Gastroesophageal sphincter (tissue), 3 donors: ENCODE data around the gene TMEM131.

Source experiments
- POLR2A ChIP-seq, 2 donors: fragments of 450-650 bp; IDR thresholded peaks; one replicate each; pipeline ENCODE4 v1.6.1; 2017; ENCODE audit warnings: antibody characterized with exemption in 2 of 2, mild to moderate bottlenecking in 2 of 2, moderate library complexity in 1 of 2
- POLR2AphosphoS5 ChIP-seq: sonication (generic); formaldehyde crosslinking; IDR thresholded peaks from one replicate; pipeline ENCODE4 v1.6.1; 2017; ENCODE audit warnings: antibody characterized with exemption
- TF ChIP-seq, protein P1 (sequence below), 4 experiments: fragments of 200-600 bp in 2 of 4; fragments of 450-650 bp in 2 of 4; sonication (generic) in 1 of 4; IDR thresholded peaks; one replicate each; pipeline ENCODE4 v1.5.1; 2017 to 2019; ENCODE audit warnings: antibody characterized with exemption in 4 of 4, mild to moderate bottlenecking in 2 of 4, moderate library complexity in 2 of 4

DNA sequence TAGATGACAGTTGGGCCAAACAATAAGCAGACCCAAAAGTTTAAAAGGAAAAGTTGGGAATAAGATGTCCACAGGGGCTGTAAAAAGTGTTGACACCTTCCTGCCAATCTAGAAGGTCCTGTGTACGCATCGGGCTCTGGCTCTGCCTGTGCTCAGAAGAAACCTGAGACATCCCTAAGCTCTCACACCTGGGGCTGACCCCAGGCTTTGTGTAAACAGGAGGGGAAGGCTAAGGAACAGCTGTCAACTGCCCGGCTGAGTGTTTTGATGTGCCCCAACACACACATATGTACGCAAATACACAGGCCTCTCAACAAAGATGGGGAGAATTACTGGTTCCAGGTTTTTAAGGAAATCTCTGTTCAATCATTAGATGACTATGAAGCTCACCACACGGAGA is 59.5 kb downstream of the TMEM131 start:
- TF ChIP-seq, protein P1, sequence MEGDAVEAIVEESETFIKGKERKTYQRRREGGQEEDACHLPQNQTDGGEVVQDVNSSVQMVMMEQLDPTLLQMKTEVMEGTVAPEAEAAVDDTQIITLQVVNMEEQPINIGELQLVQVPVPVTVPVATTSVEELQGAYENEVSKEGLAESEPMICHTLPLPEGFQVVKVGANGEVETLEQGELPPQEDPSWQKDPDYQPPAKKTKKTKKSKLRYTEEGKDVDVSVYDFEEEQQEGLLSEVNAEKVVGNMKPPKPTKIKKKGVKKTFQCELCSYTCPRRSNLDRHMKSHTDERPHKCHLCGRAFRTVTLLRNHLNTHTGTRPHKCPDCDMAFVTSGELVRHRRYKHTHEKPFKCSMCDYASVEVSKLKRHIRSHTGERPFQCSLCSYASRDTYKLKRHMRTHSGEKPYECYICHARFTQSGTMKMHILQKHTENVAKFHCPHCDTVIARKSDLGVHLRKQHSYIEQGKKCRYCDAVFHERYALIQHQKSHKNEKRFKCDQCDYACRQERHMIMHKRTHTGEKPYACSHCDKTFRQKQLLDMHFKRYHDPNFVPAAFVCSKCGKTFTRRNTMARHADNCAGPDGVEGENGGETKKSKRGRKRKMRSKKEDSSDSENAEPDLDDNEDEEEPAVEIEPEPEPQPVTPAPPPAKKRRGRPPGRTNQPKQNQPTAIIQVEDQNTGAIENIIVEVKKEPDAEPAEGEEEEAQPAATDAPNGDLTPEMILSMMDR (IDR thresholded peaks at IDR 0.05): no peak
- TF ChIP-seq POLR2AphosphoS5 (no peak), POLR2A (IDR thresholded peaks at IDR 0.05) (no peak)
